Thyroid gland (tissue), 4 donors: ENCODE data around the gene RPTOR. TPM values are rescaled to one million over a fixed set of nuclear protein-coding genes. Genes with fewer than 3 reads are reported as not detected.

Source experiments
- DNase-seq, 2 donors: peaks; one replicate each; pipeline ENCODE4 v3.0.0-alpha.2; 2019
- H3K27ac ChIP-seq, 3 donors: fragments of 200-600 bp; sonication (generic); 1 replicate in 2 of 3; 2 replicates in 1 of 3; pipeline ENCODE4 v1.5.1; 2016 to 2019; ENCODE audit warnings: mild to moderate bottlenecking in 1 of 3, moderate library complexity in 1 of 3
- H3K27me3 ChIP-seq: fragments of 200-600 bp; sonication (generic); one replicate; pipeline ENCODE4 v1.5.1; 2019
- H3K36me3 ChIP-seq, 2 donors: fragments of 200-600 bp; sonication (generic); one replicate each; pipeline ENCODE4 v1.5.1; 2016 to 2019
- H3K4me1 ChIP-seq, 2 donors: fragments of 200-600 bp; sonication (generic); one replicate each; pipeline ENCODE4 v1.5.1; 2017 to 2019
- H3K4me3 ChIP-seq, 3 donors: fragments of 200-600 bp; sonication (generic); replicated peaks in 1 of 3; 1 replicate in 2 of 3; 2 replicates in 1 of 3; pipeline ENCODE4 v1.5.1; 2016; ENCODE audit warnings: mild to moderate bottlenecking in 1 of 3
- H3K9me3 ChIP-seq: fragments of 200-600 bp; sonication (generic); one replicate; pipeline ENCODE4 v1.5.1; 2017
- CTCF ChIP-seq, 6 experiments: fragments of 200-600 bp in 3 of 6; fragments of 450-650 bp in 3 of 6; sonication (generic) in 3 of 6; IDR thresholded peaks; one replicate each; pipeline ENCODE4 v1.5.1; 2016 to 2019; ENCODE audit warnings: antibody characterized with exemption in 6 of 6, mild to moderate bottlenecking in 2 of 6, inconsistent platforms in 1 of 6, moderate library complexity in 1 of 6
- POLR2A ChIP-seq, 2 donors: fragments of 450-650 bp; IDR thresholded peaks; one replicate each; pipeline ENCODE4 v1.6.1; 2017; ENCODE audit warnings: antibody characterized with exemption in 2 of 2, mild to moderate bottlenecking in 2 of 2, moderate library complexity in 1 of 2
- WGBS, 2 donors: methylation state at CpG; one replicate each; pipeline ENCODE4 v1.1.5; 2017; 5-methylcytosine and 5-hydroxymethylcytosine counted together
- intact Hi-C: fragments of 100-400 bp; cut with DNase I; formaldehyde crosslinking; loops from one replicate; pipeline ENCODE4 v1.15.1; 2023
- total RNA-seq, 4 donors: library from RNA; depleted of rRNA; stranded (reverse); fragments of >200 nt; gene quantifications; one replicate each; pipeline ENCODE4 v1.2.3, GENCODE V29; 2016

Gene RPTOR
- total RNA-seq, 4 donors from 2014 or later, result 24.2 to 58.1 (median 34.5) TPM

GRCh38 chr17:80774146-80774545, 229.5 kb downstream of the RPTOR start:
- DNase-seq, result no peak
- H3K4me3 ChIP-seq, result no peak overlapping the region
- no peak overlapping the region for H3K27ac ChIP-seq
- WGBS, 2 donors, result 98% methylated on average over 20 of the region's 20 CpGs
- no peaks in the 10 kb centered on the region for H3K4me1 ChIP-seq
- H3K9me3 ChIP-seq, result no peaks in the 10 kb centered on the region
- no peaks in the 10 kb centered on the region for H3K36me3 ChIP-seq
- TF ChIP-seq POLR2A (IDR thresholded peaks at IDR 0.05) (no peak), CTCF (IDR thresholded peaks at IDR 0.05) (no peak)
- intact Hi-C loops, result no loop called here
- H3K27me3 ChIP-seq, result no peaks in the 10 kb centered on the region

GRCh38 chr17:80774643-80775281, 230.1 kb downstream of the RPTOR start:
- TF ChIP-seq POLR2A (IDR thresholded peaks at IDR 0.05) (no peak), CTCF (IDR thresholded peaks at IDR 0.05) (no peak)

GRCh38 chr17:80775863-80776262, 231.2 kb downstream of the RPTOR start:
- DNase-seq, result no peak
- no peaks in the 10 kb centered on the region for H3K36me3 ChIP-seq
- TF ChIP-seq POLR2A (IDR thresholded peaks at IDR 0.05), result no peak
- H3K4me1 ChIP-seq, result no peaks in the 10 kb centered on the region
- H3K9me3 ChIP-seq, result no peaks in the 10 kb centered on the region
- intact Hi-C loops, result no loop called here
- no peaks in the 10 kb centered on the region for H3K27me3 ChIP-seq
- 93 to 96% methylated on average over 2 of the region's 2 CpGs for WGBS, 2 donors
- no peak overlapping the region for H3K4me3 ChIP-seq
- no peak overlapping the region for H3K27ac ChIP-seq

More at GRCh38 chr17:80774643-80775281, 230.1 kb downstream of the RPTOR start:
- intact Hi-C loops, result no loop called here
- Histone ChIP-seq H3K27ac (no peak overlapping the region), H3K36me3 (no peaks in the 10 kb centered on the region), H3K4me1 (no peaks in the 10 kb centered on the region), H3K27me3 (no peaks in the 10 kb centered on the region), H3K4me3 (no peak overlapping the region), H3K9me3 (no peaks in the 10 kb centered on the region)
- whole genome bisulfite sequencing, 2 donors, result 84 to 85% methylated on average over 21 of the region's 21 CpGs
- no peak for DNase-seq

- intact Hi-C loops, result no loop called here
- no peak for DNase-seq
- H3K4me3 ChIP-seq, result no peak overlapping the region
- H3K9me3 ChIP-seq, result no peaks in the 10 kb centered on the region
- no peaks in the 10 kb centered on the region for H3K36me3 ChIP-seq
- H3K27me3 ChIP-seq, result no peaks in the 10 kb centered on the region
- H3K27ac ChIP-seq, result no peak overlapping the region
- WGBS, 2 donors, result 95 to 97% methylated on average over 6 of the region's 6 CpGs
- TF ChIP-seq CTCF (IDR thresholded peaks at IDR 0.05), result no peak
- TF ChIP-seq POLR2A (IDR thresholded peaks at IDR 0.05), result no peak
- peaks cover 0 to 1% of the 10 kb centered on the region in 2 donors for H3K4me1 ChIP-seq
Observed at GRCh38 chr17:80777274-80777673, 232.6 kb downstream of the RPTOR start.

GRCh38 chr17:80778716-80779115, 234.1 kb downstream of the RPTOR start:
- Histone ChIP-seq H3K36me3 (no peaks in the 10 kb centered on the region), H3K4me3 (no peak overlapping the region), H3K9me3 (no peaks in the 10 kb centered on the region), H3K27ac (no peak overlapping the region), H3K27me3 (no peaks in the 10 kb centered on the region), H3K4me1 (peaks cover 0 to 4% of the 10 kb centered on the region in 2 donors)
- WGBS, 2 donors, result 97 to 99% methylated on average over 13 of the region's 13 CpGs
- no peak for DNase-seq
- intact Hi-C loops, result no loop called here
- TF ChIP-seq CTCF (IDR thresholded peaks at IDR 0.05) (no peak), POLR2A (IDR thresholded peaks at IDR 0.05) (no peak)
